Smooth muscle cell (in vitro differentiated cells): ENCODE data around the gene KRT36. TPM values are rescaled to one million over a fixed set of nuclear protein-coding genes. Genes with fewer than 3 reads are reported as not detected.

Source experiments
- DNase-seq: peaks from one replicate; lab custom pipeline; 2025; ENCODE audit not compliant: unreplicated experiment; lab: John Stamatoyannopoulos, UW
- H2AFZ ChIP-seq: fragments of 200-600 bp; sonication (generic); 2 replicates; pipeline ENCODE4 v1.6.0; 2016; ENCODE audit warnings: antibody characterized with exemption, low read depth, mild to moderate bottlenecking
- H3F3A ChIP-seq: fragments of 200-600 bp; sonication (generic); 2 replicates; pipeline ENCODE4 v1.6.0; 2017; ENCODE audit warnings: antibody characterized with exemption, low read depth
- H3K27ac ChIP-seq: fragments of 200-600 bp; sonication (generic); 2 replicates; pipeline ENCODE4 v1.5.1; 2016; ENCODE audit warnings: low read depth, mild to moderate bottlenecking
- H3K27me3 ChIP-seq: fragments of 200-600 bp; sonication (generic); 2 replicates; pipeline ENCODE4 v1.6.1; 2016; ENCODE audit warnings: low read depth, mild to moderate bottlenecking
- H3K36me3 ChIP-seq: fragments of 200-600 bp; sonication (generic); 2 replicates; pipeline ENCODE4 v1.5.1; 2016; ENCODE audit warnings: low read depth
- H3K4me1 ChIP-seq: fragments of 200-600 bp; sonication (generic); 2 replicates; pipeline ENCODE4 v1.5.1; 2016; ENCODE audit warnings: low read depth
- H3K4me2 ChIP-seq: fragments of 200-600 bp; sonication (generic); 2 replicates; pipeline ENCODE4 v1.6.0; 2016; ENCODE audit warnings: mild to moderate bottlenecking
- H3K4me3 ChIP-seq: fragments of 200-600 bp; sonication (generic); 2 replicates; pipeline ENCODE4 v1.5.1; 2016; ENCODE audit warnings: mild to moderate bottlenecking
- H3K79me2 ChIP-seq: fragments of 200-600 bp; sonication (generic); 2 replicates; pipeline ENCODE4 v1.6.0; 2016; ENCODE audit warnings: low read depth, mild to moderate bottlenecking
- H3K9ac ChIP-seq: fragments of 200-600 bp; sonication (generic); 2 replicates; pipeline ENCODE4 v1.6.0; 2016; ENCODE audit warnings: low read depth
- H3K9me3 ChIP-seq: fragments of 200-600 bp; sonication (generic); replicated peaks from 2 replicates; pipeline ENCODE4 v1.5.1; 2016; ENCODE audit warnings: low read depth
- H4K20me1 ChIP-seq: fragments of 200-600 bp; sonication (generic); 2 replicates; pipeline ENCODE4 v1.6.0; 2016; ENCODE audit warnings: low read depth
- WGBS: methylation state at CpG from one replicate; pipeline ENCODE4 v1.1.7; 2016; ENCODE audit warnings: low lambda C conversion rate; 5-methylcytosine and 5-hydroxymethylcytosine counted together
- polyA plus RNA-seq: library from polyadenylated mRNA; unstranded; fragments of >200 nt; fragmentation: Nextera tagmentation; extraction: Ambion mirVana; gene quantifications from 2 replicates; pipeline ENCODE4 v1.2.1, GENCODE V29; 2016
- total RNA-seq: library from RNA; depleted of rRNA; stranded (reverse); fragments of >200 nt; gene quantifications from 2 replicates; pipeline ENCODE4 v1.2.3, GENCODE V29; 2014
- TF ChIP-seq, protein P1 (sequence below): fragments of 200-600 bp; sonication (generic); IDR thresholded peaks from 2 replicates; pipeline ENCODE4 v1.5.1; 2017; ENCODE audit warnings: borderline replicate concordance, mild to moderate bottlenecking, antibody characterized with exemption; ENCODE audit not compliant: insufficient read depth, poor library complexity, severe bottlenecking

The KRT36 gene
- total and polyA plus RNA-seq, 2 experiments from 2014 or later, result 0.09 TPM; not detected in 1

DNA sequence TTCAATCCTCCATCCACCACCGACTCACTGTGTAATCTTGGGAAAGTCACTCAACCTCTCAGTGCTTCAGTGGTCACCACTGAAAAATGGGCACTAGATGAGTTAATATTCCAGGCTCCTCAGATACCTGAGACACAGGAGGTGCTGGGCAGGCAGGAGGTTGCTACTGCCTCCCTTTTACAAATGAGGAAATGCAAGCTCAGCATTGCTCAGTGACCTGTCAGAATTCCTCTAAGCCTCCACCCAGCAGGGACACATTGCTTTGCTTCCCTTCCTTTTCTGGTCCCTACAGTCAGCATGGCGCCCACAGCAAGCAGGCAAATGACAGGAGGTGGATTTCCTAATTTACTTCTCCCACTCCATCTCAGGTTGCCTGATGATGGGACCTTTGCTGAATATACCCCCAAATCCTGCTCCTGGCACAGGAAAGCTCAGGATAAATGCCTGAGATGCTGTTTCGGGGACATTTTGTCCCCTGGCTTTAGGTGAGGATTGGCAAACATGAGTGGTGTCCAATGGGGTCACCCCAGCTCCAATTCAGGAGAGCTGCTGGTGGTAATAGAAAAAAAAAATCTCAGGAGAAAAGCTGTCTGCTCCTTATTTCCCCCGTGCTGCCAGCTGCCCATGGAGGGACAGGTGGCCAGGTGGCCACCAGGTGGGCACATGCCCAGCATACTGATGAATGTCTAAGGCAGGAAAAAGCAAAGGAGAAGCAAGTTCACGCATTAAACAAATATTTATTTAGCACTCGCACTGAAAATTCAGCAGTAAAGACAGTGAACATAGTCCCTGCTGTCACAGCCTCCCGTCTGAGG, 20.7 kb upstream of the KRT36 start:
- H3K27ac ChIP-seq, result no peak overlapping the region
- H3K27me3 ChIP-seq, result no peaks in the 10 kb centered on the region
- no peak for DNase-seq
- no peak overlapping the region for H3K9ac ChIP-seq
- 91% methylated on average over 7 of the region's 7 CpGs for WGBS
- no peak overlapping the region for H3K4me3 ChIP-seq
- no peak overlapping the region for H3K4me2 ChIP-seq
- no peaks in the 10 kb centered on the region for H3K4me1 ChIP-seq
- H3K79me2 ChIP-seq, result no peaks in the 10 kb centered on the region
- no peaks in the 10 kb centered on the region for H3K9me3 ChIP-seq
- TF ChIP-seq, protein P1, sequence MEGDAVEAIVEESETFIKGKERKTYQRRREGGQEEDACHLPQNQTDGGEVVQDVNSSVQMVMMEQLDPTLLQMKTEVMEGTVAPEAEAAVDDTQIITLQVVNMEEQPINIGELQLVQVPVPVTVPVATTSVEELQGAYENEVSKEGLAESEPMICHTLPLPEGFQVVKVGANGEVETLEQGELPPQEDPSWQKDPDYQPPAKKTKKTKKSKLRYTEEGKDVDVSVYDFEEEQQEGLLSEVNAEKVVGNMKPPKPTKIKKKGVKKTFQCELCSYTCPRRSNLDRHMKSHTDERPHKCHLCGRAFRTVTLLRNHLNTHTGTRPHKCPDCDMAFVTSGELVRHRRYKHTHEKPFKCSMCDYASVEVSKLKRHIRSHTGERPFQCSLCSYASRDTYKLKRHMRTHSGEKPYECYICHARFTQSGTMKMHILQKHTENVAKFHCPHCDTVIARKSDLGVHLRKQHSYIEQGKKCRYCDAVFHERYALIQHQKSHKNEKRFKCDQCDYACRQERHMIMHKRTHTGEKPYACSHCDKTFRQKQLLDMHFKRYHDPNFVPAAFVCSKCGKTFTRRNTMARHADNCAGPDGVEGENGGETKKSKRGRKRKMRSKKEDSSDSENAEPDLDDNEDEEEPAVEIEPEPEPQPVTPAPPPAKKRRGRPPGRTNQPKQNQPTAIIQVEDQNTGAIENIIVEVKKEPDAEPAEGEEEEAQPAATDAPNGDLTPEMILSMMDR, result no peak
- no peaks in the 10 kb centered on the region for H4K20me1 ChIP-seq
- no peaks in the 10 kb centered on the region for H3K36me3 ChIP-seq
- no peak overlapping the region for H2AFZ ChIP-seq
- H3F3A ChIP-seq, result no peaks in the 10 kb centered on the region

GRCh38 chr17:41507315-41507880, 17.7 kb upstream of the KRT36 start:
- TF ChIP-seq, protein P1, result no peak
- WGBS, result 62% methylated on average over 10 of the region's 10 CpGs

GRCh38 chr17:41505809-41506767, 16.4 kb upstream of the KRT36 start:
- 83% methylated on average over 14 of the region's 14 CpGs for WGBS

More at GRCh38 chr17:41507315-41507880, 17.7 kb upstream of the KRT36 start:
- Histone ChIP-seq H2AFZ (no peak overlapping the region), H3K9me3 (no peaks in the 10 kb centered on the region), H3K27ac (peak overlapping the region; percentile 31), H3K4me2 (no peak overlapping the region), H3K9ac (no peak overlapping the region), H3K4me3 (no peak overlapping the region), H3K27me3 (no peaks in the 10 kb centered on the region), H3K4me1 (no peaks in the 10 kb centered on the region), H3F3A (no peaks in the 10 kb centered on the region), H3K79me2 (no peaks in the 10 kb centered on the region), H4K20me1 (no peaks in the 10 kb centered on the region), H3K36me3 (no peaks in the 10 kb centered on the region)
- DNase-seq, result no peak

More at GRCh38 chr17:41505809-41506767, 16.4 kb upstream of the KRT36 start:
- Histone ChIP-seq H3K36me3 (no peaks in the 10 kb centered on the region), H2AFZ (no peak overlapping the region), H3K4me3 (no peak overlapping the region), H3K9ac (no peak overlapping the region), H4K20me1 (no peaks in the 10 kb centered on the region), H3K9me3 (no peaks in the 10 kb centered on the region), H3K4me2 (no peak overlapping the region), H3F3A (no peaks in the 10 kb centered on the region), H3K27me3 (no peaks in the 10 kb centered on the region), H3K4me1 (no peaks in the 10 kb centered on the region), H3K27ac (no peak overlapping the region), H3K79me2 (no peaks in the 10 kb centered on the region)
- DNase-seq, result no peak
- TF ChIP-seq, protein P1, result no peak
